ENCODE results near the gene KCTD19.
A peak's percentile ranks its signal among the peaks of the same experiment; 100 is the strongest.

The KCTD19 gene

DNA sequence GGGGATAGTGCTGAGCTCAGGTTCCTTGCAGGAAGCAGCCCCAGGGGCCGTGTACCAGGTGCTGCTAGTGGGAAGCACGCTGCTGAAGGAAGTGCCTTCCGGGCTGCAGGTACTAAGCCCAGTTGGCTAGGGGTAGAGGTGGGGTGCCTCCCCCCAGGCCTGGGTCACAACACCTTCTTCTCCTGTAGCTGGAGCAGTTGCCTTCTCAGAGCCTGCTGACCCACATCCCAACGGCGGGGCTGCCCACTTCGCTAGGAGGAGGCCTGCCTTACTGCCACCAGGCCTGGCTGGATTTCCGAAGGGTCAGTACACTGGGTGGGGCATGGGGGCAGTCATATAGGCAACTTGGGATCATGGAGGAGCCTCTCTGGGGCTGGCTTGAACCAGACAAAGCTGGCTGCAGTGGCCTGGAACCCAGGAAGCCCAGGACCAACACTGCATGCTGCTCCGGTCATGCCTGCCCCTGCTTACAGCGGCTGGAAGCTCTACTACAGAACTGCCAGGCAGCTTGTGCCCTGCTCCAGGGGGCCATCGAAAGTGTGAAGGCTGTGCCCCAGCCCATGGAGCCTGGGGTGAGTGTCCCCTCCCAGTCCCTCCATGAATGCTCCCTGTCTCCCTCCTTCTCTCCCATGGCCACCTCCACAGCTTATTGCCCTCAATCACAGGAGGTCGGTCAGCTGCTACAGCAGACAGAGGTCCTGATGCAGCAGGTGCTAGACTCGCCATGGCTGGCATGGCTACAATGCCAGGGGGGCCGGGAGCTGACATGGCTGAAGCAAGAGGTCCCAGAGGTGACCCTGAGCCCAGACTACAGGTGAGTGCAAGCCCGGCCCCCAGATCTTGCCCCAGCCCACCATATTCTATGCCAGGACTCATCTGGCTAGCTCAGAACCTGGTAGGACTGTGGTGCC is 44.8 kb downstream of the KCTD19 start:
- TF ChIP-seq, protein P1, sequence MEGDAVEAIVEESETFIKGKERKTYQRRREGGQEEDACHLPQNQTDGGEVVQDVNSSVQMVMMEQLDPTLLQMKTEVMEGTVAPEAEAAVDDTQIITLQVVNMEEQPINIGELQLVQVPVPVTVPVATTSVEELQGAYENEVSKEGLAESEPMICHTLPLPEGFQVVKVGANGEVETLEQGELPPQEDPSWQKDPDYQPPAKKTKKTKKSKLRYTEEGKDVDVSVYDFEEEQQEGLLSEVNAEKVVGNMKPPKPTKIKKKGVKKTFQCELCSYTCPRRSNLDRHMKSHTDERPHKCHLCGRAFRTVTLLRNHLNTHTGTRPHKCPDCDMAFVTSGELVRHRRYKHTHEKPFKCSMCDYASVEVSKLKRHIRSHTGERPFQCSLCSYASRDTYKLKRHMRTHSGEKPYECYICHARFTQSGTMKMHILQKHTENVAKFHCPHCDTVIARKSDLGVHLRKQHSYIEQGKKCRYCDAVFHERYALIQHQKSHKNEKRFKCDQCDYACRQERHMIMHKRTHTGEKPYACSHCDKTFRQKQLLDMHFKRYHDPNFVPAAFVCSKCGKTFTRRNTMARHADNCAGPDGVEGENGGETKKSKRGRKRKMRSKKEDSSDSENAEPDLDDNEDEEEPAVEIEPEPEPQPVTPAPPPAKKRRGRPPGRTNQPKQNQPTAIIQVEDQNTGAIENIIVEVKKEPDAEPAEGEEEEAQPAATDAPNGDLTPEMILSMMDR (IDR thresholded peaks at IDR 0.05; ENCODE audit: low read depth, low read length) = no peak
- DNase-seq (ENCODE audit: low read depth in 2 of 2) = no peak
- no peak overlapping the region for H3K4me3 ChIP-seq (replicated peaks in 1 of 2; ENCODE audit: low read depth in 2 of 2, low read length in 2 of 2)

DNA sequence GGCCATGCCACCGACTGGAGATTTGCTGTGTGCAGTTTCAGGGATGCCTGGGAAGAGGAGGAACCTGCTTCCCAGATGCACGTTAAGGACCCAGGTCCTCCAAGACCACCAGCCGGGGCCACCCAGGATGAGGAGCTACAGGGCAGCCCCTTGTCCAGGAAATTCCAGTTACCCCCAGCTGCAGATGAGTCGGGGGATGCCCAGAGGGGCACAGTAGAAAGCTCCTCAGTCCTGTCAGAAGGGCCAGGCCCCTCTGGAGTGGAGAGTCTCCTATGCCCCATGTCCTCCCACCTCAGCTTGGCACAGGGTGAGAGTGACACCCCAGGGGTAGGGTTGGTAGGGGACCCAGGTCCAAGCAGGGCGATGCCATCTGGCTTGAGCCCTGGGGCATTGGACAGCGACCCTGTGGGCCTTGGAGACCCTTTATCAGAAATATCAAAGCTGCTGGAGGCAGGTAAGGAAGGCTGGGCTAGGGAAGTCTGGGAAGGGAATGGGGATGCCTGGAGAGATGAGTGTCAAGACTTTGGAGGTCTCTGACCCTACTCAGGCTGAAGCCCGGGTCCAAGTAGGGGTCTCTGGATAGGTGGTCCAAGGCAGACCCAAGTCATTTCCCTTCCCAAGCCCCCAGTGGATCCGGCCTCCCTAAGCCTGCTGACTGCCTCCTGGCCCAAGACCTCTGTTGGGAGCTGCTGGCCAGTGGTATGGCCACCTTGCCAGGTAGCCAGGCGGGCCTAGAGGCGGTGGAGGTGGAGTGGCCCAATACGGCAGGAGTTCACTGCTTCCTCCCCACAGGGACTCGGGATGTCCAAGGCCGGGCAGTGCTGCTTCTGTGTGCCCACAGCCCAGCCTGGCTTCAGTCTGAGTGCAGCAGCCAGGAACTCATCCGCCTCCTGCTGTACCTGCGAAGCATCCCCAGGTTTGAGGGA is 46.2 kb downstream of the KCTD19 start:
- no peak for DNase-seq (ENCODE audit: low read depth in 2 of 2)
- H3K4me3 ChIP-seq (replicated peaks in 1 of 2; ENCODE audit: low read depth in 2 of 2, low read length in 2 of 2) = no peak overlapping the region
- TF ChIP-seq, protein P1 (IDR thresholded peaks at IDR 0.05; ENCODE audit: low read depth, low read length) = no peak

DNA sequence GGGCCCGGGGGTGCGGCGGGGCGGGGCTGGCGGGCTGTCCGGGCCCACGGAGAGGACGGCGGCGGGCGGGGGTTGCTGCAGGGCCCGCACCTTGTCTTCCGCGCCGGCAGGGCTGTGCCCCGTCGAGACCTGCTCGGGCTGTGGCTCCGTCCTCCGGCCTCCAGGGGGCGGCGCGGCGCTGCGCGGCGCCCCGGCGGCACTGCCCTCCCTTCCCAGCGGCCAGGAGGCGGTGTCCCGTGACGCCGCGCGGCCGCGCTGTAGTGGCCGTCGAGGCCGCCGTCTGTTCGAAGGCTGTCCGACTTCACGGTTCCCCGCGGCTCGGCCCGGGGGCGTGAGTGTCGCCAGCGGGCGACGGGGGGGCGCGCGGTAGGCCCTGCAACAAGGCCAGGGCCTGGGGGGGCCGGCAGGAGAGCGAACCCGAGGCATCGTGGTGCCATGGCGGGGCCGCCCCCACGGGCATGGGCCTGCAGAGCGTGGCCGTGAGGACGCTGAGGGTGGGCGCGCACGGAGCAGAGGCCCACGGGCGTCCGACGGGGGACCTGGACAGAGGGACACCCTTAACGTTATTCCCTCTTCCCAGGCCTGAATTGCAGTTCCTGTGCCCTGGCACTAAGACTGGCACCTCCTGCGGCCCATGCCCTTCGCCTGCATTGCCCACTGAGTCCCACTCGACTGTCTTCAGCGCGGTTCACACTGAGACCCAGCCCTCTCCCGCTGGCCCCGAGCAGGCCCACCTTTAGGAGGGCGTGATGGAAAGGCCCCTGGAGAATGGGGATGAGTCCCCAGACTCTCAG is 47.0 kb downstream of the KCTD19 start, which contains the start of gene PLEKHG4:
Gene PLEKHG4, plus strand, starts transcription at position 237 of the 794 bp plus-strand sequence. Its CDS starts 513 bp downstream, at position 750.
- H3K4me3 ChIP-seq (replicated peaks in 1 of 2; ENCODE audit: low read depth in 2 of 2, low read length in 2 of 2) = peak within 1 kb of the TSS; percentile 36 to 50
- TF ChIP-seq, protein P1 (IDR thresholded peaks at IDR 0.05; ENCODE audit: low read depth, low read length) = peak; percentile 27
- DNase-seq (ENCODE audit: low read depth in 2 of 2) = peak; percentile 53 to 68

DNA sequence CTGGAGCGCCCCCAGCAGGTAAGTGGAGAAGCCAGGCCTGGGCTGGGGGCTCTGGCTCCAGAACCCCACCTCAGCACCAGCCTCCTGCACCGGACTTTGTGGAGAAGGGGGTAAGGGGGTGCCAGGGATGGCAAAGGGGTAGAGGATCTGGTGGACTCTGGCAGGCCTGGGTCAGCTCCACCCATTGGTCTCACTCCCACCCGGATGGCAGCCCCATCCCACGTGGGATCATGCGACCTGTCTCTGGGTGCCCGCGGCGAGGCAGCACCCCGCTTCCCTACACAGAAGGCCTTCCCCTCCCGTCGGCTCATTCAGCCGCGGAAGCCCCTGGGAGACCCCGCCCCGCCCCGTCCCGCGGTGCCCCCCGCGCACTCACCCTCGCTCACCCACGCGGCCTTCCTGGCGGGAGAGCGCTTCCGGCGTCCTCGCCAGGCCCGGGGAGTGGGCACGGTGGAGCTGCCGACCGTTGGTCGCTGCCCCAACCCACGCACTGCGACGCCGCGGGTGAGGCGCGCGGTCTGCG is 47.7 kb downstream of the KCTD19 start:
- H3K4me3 ChIP-seq (replicated peaks in 1 of 2; ENCODE audit: low read depth in 2 of 2, low read length in 2 of 2) = peak overlapping the region; percentile 36 to 50
- DNase-seq (ENCODE audit: low read depth in 2 of 2) = no peak
- TF ChIP-seq, protein P1 (IDR thresholded peaks at IDR 0.05; ENCODE audit: low read depth, low read length) = peak; percentile 11

DNA sequence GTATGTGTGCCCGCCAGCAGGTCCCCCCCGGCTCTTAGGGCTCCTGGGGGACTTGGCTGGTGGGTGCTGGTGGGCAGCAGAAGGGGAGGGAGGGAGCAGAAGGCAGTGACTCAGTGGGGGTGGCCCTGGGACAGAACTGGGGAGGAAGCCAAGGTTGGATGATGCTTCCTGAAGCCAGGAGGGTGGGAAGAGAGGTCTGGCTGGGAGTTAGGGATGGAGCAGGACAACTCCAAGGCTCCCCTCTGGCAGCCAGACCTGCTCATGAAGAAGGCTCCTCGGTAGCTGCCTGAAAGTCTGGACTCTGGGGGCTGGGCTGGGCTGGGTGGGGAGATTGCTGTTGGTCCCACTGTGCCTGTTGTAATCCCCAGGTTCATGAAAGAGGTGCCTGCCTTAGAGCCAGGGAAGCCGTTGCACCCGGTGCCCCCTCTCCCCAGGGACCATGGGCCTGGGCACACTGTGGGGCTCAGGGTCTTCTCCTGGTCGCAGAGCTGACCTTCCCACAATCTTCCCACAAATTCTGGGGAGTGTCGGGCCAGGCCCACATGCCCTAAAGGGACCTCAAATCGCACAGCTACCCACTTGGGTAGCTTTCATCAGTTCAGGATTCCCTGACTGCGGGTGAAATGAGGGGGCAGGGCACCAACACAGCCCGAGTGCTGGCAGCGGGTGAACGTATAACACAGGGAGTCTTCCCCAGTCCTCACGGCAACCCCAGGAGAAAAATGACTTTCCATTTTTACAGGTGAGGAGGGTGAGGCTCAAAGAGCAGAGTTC is 48.4 kb downstream of the KCTD19 start:
- peak; percentile 76 for DNase-seq (ENCODE audit: low read depth in 2 of 2)
- TF ChIP-seq, protein P1 (IDR thresholded peaks at IDR 0.05; ENCODE audit: low read depth, low read length) = no peak
- H3K4me3 ChIP-seq (replicated peaks in 1 of 2; ENCODE audit: low read depth in 2 of 2, low read length in 2 of 2) = peak overlapping the region; percentile 36 to 50
